SKM-1 treated with dmso at 0.1 percent for 144 hours (cell line): ENCODE results near the gene TRAF2.

ENCODE experiments used
- DNase-seq: peaks from one replicate; lab custom pipeline; 2025; ENCODE audit not compliant: unreplicated experiment; lab: John Stamatoyannopoulos, UW

TRAF2 gene

GRCh38 chr9:136975644-136976043, 89.3 kb downstream of the TRAF2 start:
- no peak for DNase-seq
